CD14-positive monocyte (primary cell): Measurements from ENCODE around the gene NDP. TPM values are rescaled to one million over a fixed set of nuclear protein-coding genes. Genes with fewer than 3 reads are reported as not detected.

Experiments
- DNase-seq, 3 donors: peaks; one replicate each; pipeline ENCODE4 v3.0.0-alpha.2; 2011 to 2022
- H2AFZ ChIP-seq: 2 replicates; pipeline ENCODE4 v1.6.0; 2012; ENCODE audit warnings: mild to moderate bottlenecking, low read depth, low read length, inconsistent platforms; ENCODE audit not compliant: insufficient read depth, poor library complexity, severe bottlenecking
- H3K27ac ChIP-seq, 2 donors: 1 replicate in 1 of 2; 2 replicates in 1 of 2; pipeline ENCODE4 v1.5.1; 2012 to 2013; ENCODE audit warnings: low read length in 2 of 2, control low read depth in 1 of 2, inconsistent platforms in 1 of 2, low read depth in 1 of 2, mild to moderate bottlenecking in 1 of 2
- H3K27me3 ChIP-seq, 2 donors: one replicate each; pipeline versions ENCODE4 v1.6.0 to v1.6.1; 2011 to 2013; ENCODE audit warnings: low read length in 2 of 2; ENCODE audit not compliant: control insufficient read depth in 2 of 2, insufficient read depth in 2 of 2
- H3K36me3 ChIP-seq, 2 donors: replicated peaks in 1 of 2; 1 replicate in 1 of 2; 2 replicates in 1 of 2; pipeline versions ENCODE4 v1.5.1 to v1.6.1; 2012 to 2013; ENCODE audit warnings: low read length in 2 of 2, control low read depth in 1 of 2, inconsistent platforms in 1 of 2, mild to moderate bottlenecking in 1 of 2; ENCODE audit not compliant: insufficient read depth in 2 of 2, control insufficient read depth in 1 of 2
- H3K4me1 ChIP-seq, 2 donors: 1 replicate in 1 of 2; 2 replicates in 1 of 2; pipeline versions ENCODE4 v1.5.1 to v1.6.1; 2012 to 2013; ENCODE audit warnings: low read length in 2 of 2, control low read depth in 1 of 2, inconsistent platforms in 1 of 2, mild to moderate bottlenecking in 1 of 2, moderate library complexity in 1 of 2; ENCODE audit not compliant: insufficient read depth in 2 of 2, control insufficient read depth in 1 of 2
- H3K4me2 ChIP-seq: replicated peaks from 2 replicates; pipeline ENCODE3; 2012; ENCODE audit warnings: low read length, moderate library complexity, mild to moderate bottlenecking; ENCODE audit not compliant: poor library complexity, severe bottlenecking; ENCODE audit errors: extremely low read depth
- H3K4me3 ChIP-seq, 3 experiments: fragments of 200-600 bp in 1 of 3; sonication (generic) in 1 of 3; replicated peaks in 1 of 3; 1 replicate in 2 of 3; 2 replicates in 1 of 3; pipeline ENCODE4 v1.5.1; 2011 to 2013; ENCODE audit warnings: low read length in 3 of 3, mild to moderate bottlenecking in 3 of 3, control low read depth in 2 of 3, low read depth in 2 of 3, inconsistent platforms in 1 of 3, moderate library complexity in 1 of 3
- H3K79me2 ChIP-seq: 2 replicates; pipeline ENCODE4 v1.6.0; 2012; ENCODE audit warnings: mild to moderate bottlenecking, control low read depth, inconsistent platforms, low read length, moderate library complexity; ENCODE audit not compliant: insufficient read depth
- H3K9ac ChIP-seq: 2 replicates; pipeline ENCODE4 v1.6.0; 2017; ENCODE audit warnings: low read length, mild to moderate bottlenecking; ENCODE audit not compliant: insufficient read depth, poor library complexity, severe bottlenecking
- H3K9me3 ChIP-seq, 2 donors: replicated peaks in 1 of 2; 1 replicate in 1 of 2; 2 replicates in 1 of 2; pipeline versions ENCODE4 v1.5.1 to v1.6.1; 2012 to 2013; ENCODE audit warnings: low read length in 2 of 2, control low read depth in 1 of 2; ENCODE audit not compliant: control insufficient read depth in 1 of 2, insufficient read depth in 1 of 2
- H4K20me1 ChIP-seq: 2 replicates; pipeline ENCODE4 v1.6.0; 2012; ENCODE audit warnings: mild to moderate bottlenecking, low read length, control low read depth, moderate library complexity; ENCODE audit not compliant: insufficient read depth
- H3K27ac Mint-ChIP-seq, 7 donors: one replicate each; pipeline ENCODE4 v1.8.0; 2020; ENCODE audit warnings: mild to moderate bottlenecking in 7 of 7, mixed read lengths in 7 of 7, moderate library complexity in 6 of 7, inconsistent platforms in 2 of 7
- H3K27me3 Mint-ChIP-seq, 3 donors: one replicate each; pipeline ENCODE4 v1.8.0; 2021 to 2022; ENCODE audit warnings: low read depth in 3 of 3, mild to moderate bottlenecking in 3 of 3, mixed read lengths in 3 of 3, moderate library complexity in 3 of 3, inconsistent platforms in 1 of 3
- H3K36me3 Mint-ChIP-seq, 2 donors: one replicate each; pipeline ENCODE4 v1.8.0; 2020; ENCODE audit warnings: mixed read lengths in 2 of 2, inconsistent platforms in 1 of 2, mild to moderate bottlenecking in 1 of 2
- H3K4me1 Mint-ChIP-seq: one replicate; pipeline ENCODE4 v1.8.0; 2020; ENCODE audit warnings: mild to moderate bottlenecking, mixed read lengths
- H3K4me3 Mint-ChIP-seq, 2 donors: one replicate each; pipeline ENCODE4 v1.8.0; 2020; ENCODE audit warnings: mild to moderate bottlenecking in 2 of 2, mixed read lengths in 2 of 2, moderate library complexity in 1 of 2
- H3K9me3 Mint-ChIP-seq, 7 donors: one replicate each; pipeline ENCODE4 v1.8.0; 2020 to 2022; ENCODE audit warnings: mixed read lengths in 7 of 7, mild to moderate bottlenecking in 6 of 7, moderate library complexity in 6 of 7, inconsistent platforms in 2 of 7
- CTCF ChIP-seq: fragments of 200-600 bp; IDR thresholded peaks from one replicate; pipeline ENCODE4 v1.8.0; 2022; ENCODE audit warnings: antibody characterized with exemption, mild to moderate bottlenecking
- WGBS: methylation state at CpG from one replicate; pipeline ENCODE4 v1.1.5; 2013; ENCODE audit warnings: missing lambda C conversion rate; ENCODE audit not compliant: insufficient coverage; 5-methylcytosine and 5-hydroxymethylcytosine counted together
- intact Hi-C, 2 donors: fragments of 100-400 bp; cut with micrococcal nuclease; formaldehyde crosslinking; loops; one replicate each; pipeline versions ENCODE4 v1.15.0 to v1.15.1; 2023
- polyA plus RNA-seq, 3 donors: library from polyadenylated mRNA; depleted of rRNA in 1 of 3; unstranded in 2 of 3; stranded (reverse) in 1 of 3; fragments of 300-500 nt in 2 of 3; fragments of >200 nt in 1 of 3; fragmentation: Illumina TruSeq in 2 of 3; gene quantifications; 1 replicate in 2 of 3; 2 replicates in 1 of 3; pipeline ENCODE4 v1.2.3, GENCODE V29; 2012 to 2021

The NDP gene
- polyA plus RNA-seq, 3 donors: not detected

GRCh38 chrX:44010626-44011025 is 37.4 kb upstream of the NDP start:
- WGBS: no CpG with 5 or more reads among the region's 2 CpGs
- H3K4me2 ChIP-seq: no peak overlapping the region
- no peak overlapping the region for H2AFZ ChIP-seq
- H3K9me3 ChIP-seq: no peaks in the 10 kb centered on the region
- H3K4me1 ChIP-seq: peaks cover 24 to 35% of the 10 kb centered on the region in 2 donors
- H3K27me3 ChIP-seq: no peaks in the 10 kb centered on the region
- Mint-ChIP-seq H3K27me3 (peaks cover 0 to 15% (median 0%) of the 10 kb centered on the region in 3 donors), H3K4me1 (peaks cover 25% of the 10 kb centered on the region), H3K4me3 (no peak overlapping the region), H3K9me3 (peaks cover 0 to 7% (median 3%) of the 10 kb centered on the region in 7 donors), H3K36me3 (no peaks in the 10 kb centered on the region), H3K27ac (no peak overlapping the region)
- no peak for TF ChIP-seq CTCF
- H4K20me1 ChIP-seq: no peaks in the 10 kb centered on the region
- H3K9ac ChIP-seq: no peak overlapping the region
- no peak for DNase-seq
- H3K79me2 ChIP-seq: no peaks in the 10 kb centered on the region
- H3K27ac ChIP-seq: no peak overlapping the region
- H3K36me3 ChIP-seq: no peaks in the 10 kb centered on the region
- intact Hi-C loops: loop anchor here in 1 of 2 donors (5.0 to 10.0 kb wide), 2 partner anchors 46 to 862 kb away; partner anchors contain the start of gene KDM6A
- H3K4me3 ChIP-seq: no peak overlapping the region

- Histone ChIP-seq H3K27ac (no peak overlapping the region), H3K4me3 (no peak overlapping the region), H4K20me1 (no peaks in the 10 kb centered on the region), H3K27me3 (peaks cover 0 to 2% of the 10 kb centered on the region in 2 donors), H3K9ac (no peak overlapping the region), H2AFZ (no peak overlapping the region), H3K4me1 (peaks cover 9 to 15% of the 10 kb centered on the region in 2 donors), H3K79me2 (no peaks in the 10 kb centered on the region), H3K36me3 (no peaks in the 10 kb centered on the region), H3K4me2 (no peak overlapping the region), H3K9me3 (no peaks in the 10 kb centered on the region)
- H3K27ac Mint-ChIP-seq: no peak overlapping the region
- DNase-seq: no peak
- peaks cover 0 to 11% (median 0%) of the 10 kb centered on the region in 3 donors for H3K27me3 Mint-ChIP-seq
- TF ChIP-seq CTCF: no peak
- H3K4me3 Mint-ChIP-seq: no peak overlapping the region
- no peaks in the 10 kb centered on the region for H3K36me3 Mint-ChIP-seq
- intact Hi-C loops: no loop called here
- no CpG with 5 or more reads among the region's 1 CpG for WGBS
- H3K4me1 Mint-ChIP-seq: peaks cover 15% of the 10 kb centered on the region
- H3K9me3 Mint-ChIP-seq: peaks cover 0 to 1% (median 0%) of the 10 kb centered on the region in 7 donors
Observed at GRCh38 chrX:44006081-44006480, 32.9 kb upstream of the NDP start.
